HepG2 (cell line): ENCODE measurements around the gene RPS6KA2. TPM values are rescaled to one million over a fixed set of nuclear protein-coding genes. Genes with fewer than 3 reads are reported as not detected.

Experiments used
- ATAC-seq: fragments of 200-7000 bp; cut with Tn5 transposase; 3 replicates; pipeline ENCODE4 v1.9.1; 2020; ENCODE audit warnings: mild to moderate bottlenecking, moderate library complexity
- BruUV-seq: library from RNA; stranded (reverse); fragments of 400-500 nt; replicated peaks from 2 replicates; lab custom pipeline; 2021; lab: Mats Ljungman, UMichigan
- CTCF ChIA-PET: fragments of 300-600 bp; formaldehyde crosslinking; extraction: SDS; loops from one replicate; lab custom pipeline; 2021; ENCODE audit warnings: low total read pairs, inconsistent platforms, low intra/inter-chr PET ratio; lab: Yijun Ruan, JAX
- POLR2A ChIA-PET: fragments of 350-600 bp; sonication (Branson Sonifier 250); formaldehyde crosslinking; loops from one replicate; lab custom pipeline; 2020; ENCODE audit warnings: antibody characterized with exemption, inconsistent platforms; lab: Yijun Ruan, JAX
- DNase-seq: peaks from one replicate; pipeline ENCODE4 v3.0.0-alpha.2; 2015; ENCODE audit warnings: low spot score
- FAIRE-seq: peaks from 3 replicates; lab custom pipeline; 2011; peaks lifted over from hg19 to GRCh38; lab: Jason Lieb, UNC
- H2AFZ ChIP-seq: one replicate; pipeline ENCODE4 v1.6.1; 2011; ENCODE audit warnings: low read length, inconsistent platforms
- H3K27ac ChIP-seq: fragments of 300-600 bp; 3 replicates; pipeline ENCODE4 v1.8.0; 2011; ENCODE audit warnings: mixed run types, mild to moderate bottlenecking, mixed read lengths, low read length, inconsistent platforms; ENCODE audit not compliant: insufficient read depth; ENCODE audit errors: extremely low read length
- H3K27me3 ChIP-seq, 2 experiments: fragments of 200-600 bp in 1 of 2; 2 replicates in 1 of 2; 3 replicates in 1 of 2; pipeline versions ENCODE4 v1.6.0 to v1.8.0; 2011; ENCODE audit warnings: low read length in 2 of 2, mild to moderate bottlenecking in 2 of 2, moderate library complexity in 2 of 2, inconsistent platforms in 1 of 2; ENCODE audit not compliant: insufficient read depth in 2 of 2, control insufficient read depth in 1 of 2
- H3K36me3 ChIP-seq, 2 experiments: fragments of 200-600 bp in 1 of 2; replicated peaks in 1 of 2; 2 replicates in 1 of 2; 3 replicates in 1 of 2; pipeline versions ENCODE4 v1.5.1 to v1.8.0; 2011; ENCODE audit warnings: low read length in 2 of 2, inconsistent platforms in 1 of 2; ENCODE audit not compliant: insufficient read depth in 2 of 2, control insufficient read depth in 1 of 2
- H3K4me1 ChIP-seq: 2 replicates; pipeline ENCODE4 v1.5.1; 2012; ENCODE audit warnings: low read length, inconsistent platforms; ENCODE audit not compliant: insufficient read depth
- H3K4me2 ChIP-seq: 2 replicates; pipeline ENCODE4 v1.6.0; 2011; ENCODE audit warnings: low read depth, low read length, inconsistent platforms
- H3K4me3 ChIP-seq, 3 experiments: fragments of 200-600 bp in 1 of 3; sonication (generic), shearing (Covaris generic) in 1 of 3; replicated peaks in 1 of 3; 2 replicates each; pipeline ENCODE4 v1.5.1; 2011 to 2016; ENCODE audit warnings: low read length in 3 of 3, inconsistent platforms in 2 of 3, low read depth in 2 of 3, mild to moderate bottlenecking in 2 of 3, control low read depth in 1 of 3, mixed read lengths in 1 of 3; ENCODE audit not compliant: insufficient read depth in 1 of 3
- H3K79me2 ChIP-seq: one replicate; pipeline ENCODE4 v1.6.1; 2011; ENCODE audit warnings: low read length, inconsistent platforms; ENCODE audit not compliant: insufficient read depth
- H3K9ac ChIP-seq: 2 replicates; pipeline ENCODE4 v1.6.0; 2011; ENCODE audit warnings: mild to moderate bottlenecking, low read depth, low read length, inconsistent platforms; ENCODE audit not compliant: insufficient read depth
- H3K9me3 ChIP-seq: 2 replicates; pipeline ENCODE4 v1.5.1; 2012; ENCODE audit warnings: mild to moderate bottlenecking, low read length
- H4K20me1 ChIP-seq: 2 replicates; pipeline ENCODE4 v1.6.0; 2011; ENCODE audit warnings: inconsistent platforms, mild to moderate bottlenecking, low read length, moderate library complexity; ENCODE audit not compliant: insufficient read depth
- ATF5 ChIP-seq: sonication (generic); formaldehyde crosslinking; IDR thresholded peaks from 2 replicates; pipeline ENCODE4 v1.4.0; 2020; ENCODE audit warnings: mild to moderate bottlenecking, low read depth, missing genetic modification reagents
- CBX5 ChIP-seq: sonication (generic); formaldehyde crosslinking; IDR thresholded peaks from 2 replicates; pipeline ENCODE4 v1.4.0; 2020; ENCODE audit warnings: missing genetic modification reagents, borderline replicate concordance
- ERF ChIP-seq: IDR thresholded peaks from 2 replicates; pipeline ENCODE4 v1.6.1; 2018; ENCODE audit warnings: missing biosample characterization, missing genetic modification reagents
- HOXA3 ChIP-seq: sonication (generic); formaldehyde crosslinking; IDR thresholded peaks from 2 replicates; pipeline ENCODE4 v1.5.0; 2020; ENCODE audit warnings: missing genetic modification reagents
- JDP2 ChIP-seq: sonication (generic); formaldehyde crosslinking; IDR thresholded peaks from 2 replicates; pipeline ENCODE4 v1.8.1; 2022; ENCODE audit warnings: missing genetic modification reagents, borderline replicate concordance
- TGIF2 ChIP-seq: IDR thresholded peaks from 2 replicates; pipeline ENCODE4 v1.6.1; 2016; ENCODE audit warnings: control low read depth, missing compliant biosample characterization
- UBTF ChIP-seq: sonication (generic); formaldehyde crosslinking; IDR thresholded peaks from 2 replicates; pipeline ENCODE4 v1.4.0; 2020; ENCODE audit warnings: mild to moderate bottlenecking, missing genetic modification reagents
- ZMYM4 ChIP-seq: sonication (generic); formaldehyde crosslinking; IDR thresholded peaks from 2 replicates; pipeline ENCODE4 v1.8.1; 2023; ENCODE audit warnings: mild to moderate bottlenecking, missing genetic modification reagents
- ZNF280B ChIP-seq: sonication (generic); formaldehyde crosslinking; IDR thresholded peaks from 2 replicates; pipeline ENCODE4 v1.5.0; 2020; ENCODE audit warnings: missing genetic modification reagents, mild to moderate bottlenecking, borderline replicate concordance
- ZNF333 ChIP-seq: sonication (generic); formaldehyde crosslinking; IDR thresholded peaks from 2 replicates; pipeline ENCODE4 v1.4.0; 2020; ENCODE audit warnings: mild to moderate bottlenecking, missing genetic modification reagents, borderline replicate concordance
- ZNF672 ChIP-seq: sonication (generic); formaldehyde crosslinking; IDR thresholded peaks from 2 replicates; pipeline ENCODE4 v1.8.1; 2022; ENCODE audit warnings: missing genetic modification reagents
- WGBS: methylation state at CpG from one replicate; pipeline ENCODE4 v1.1.6; 2017; ENCODE audit warnings: low lambda C conversion rate; 5-methylcytosine and 5-hydroxymethylcytosine counted together
- in situ Hi-C: cut with HindIII; loops from 2 replicates; pipeline ENCODE4 v1.10.0; 2017; ENCODE audit warnings: low pct_unique_long_range_greater_than_20kb; ENCODE audit not compliant: extremely low pct_ligation_motif_present
- intact Hi-C: fragments of 100-400 bp; cut with micrococcal nuclease; formaldehyde crosslinking; loops from one replicate; pipeline ENCODE4 v1.10.0; 2022; ENCODE audit not compliant: unreplicated experiment
- polyA plus RNA-seq, 8 experiments: library from polyadenylated mRNA; depleted of rRNA in 3 of 8; stranded (reverse) in 7 of 8; unstranded in 1 of 8; fragments of >200 nt; fragmentation: Illumina TruSeq in 4 of 8; extraction: Trizol in 4 of 8; gene quantifications; 2 replicates each; pipeline versions ENCODE4 v1.2.1 to v1.2.3, GENCODE V29; 2011 to 2016; ENCODE audit warnings: low read depth in 4 of 8, missing spikeins in 1 of 8, mixed read lengths in 1 of 8; ENCODE audit not compliant: insufficient read depth in 1 of 8
- total RNA-seq, 5 experiments: library from RNA; depleted of rRNA; stranded (reverse); fragments of >200 nt; fragmentation: Illumina TruSeq; extraction: Trizol; gene quantifications; 2 replicates each; pipeline ENCODE4 v1.2.3, GENCODE V29; 2016; ENCODE audit warnings: low read depth in 1 of 5
- TF ChIP-seq, protein P1 (sequence below): sonication (generic); formaldehyde crosslinking; IDR thresholded peaks from 2 replicates; pipeline ENCODE4 v1.4.0; 2020; ENCODE audit warnings: missing genetic modification reagents, low read depth, mild to moderate bottlenecking, borderline replicate concordance
- TF ChIP-seq, protein P2 (sequence below): sonication (generic); formaldehyde crosslinking; IDR thresholded peaks from 2 replicates; pipeline ENCODE4 v1.8.1; 2023; ENCODE audit warnings: mild to moderate bottlenecking, missing genetic modification reagents, borderline replicate concordance
- TF ChIP-seq, protein P3 (sequence below): sonication (generic); formaldehyde crosslinking; IDR thresholded peaks from 2 replicates; pipeline ENCODE4 v1.8.1; 2023; ENCODE audit warnings: mild to moderate bottlenecking, inconsistent platforms, moderate library complexity, missing genetic modification reagents, borderline replicate concordance
- TF ChIP-seq, protein P4 (sequence below): sonication (generic); formaldehyde crosslinking; IDR thresholded peaks from 2 replicates; pipeline ENCODE4 v1.8.0; 2022; ENCODE audit warnings: missing genetic modification reagents, mild to moderate bottlenecking, borderline replicate concordance

Gene RPS6KA2
- total and polyA plus RNA-seq, 2 of the 13 experiments (the other 11 are each of a cell fraction or from before 2014, with no cell fraction given) = 0.22 to 0.38 TPM

DNA sequence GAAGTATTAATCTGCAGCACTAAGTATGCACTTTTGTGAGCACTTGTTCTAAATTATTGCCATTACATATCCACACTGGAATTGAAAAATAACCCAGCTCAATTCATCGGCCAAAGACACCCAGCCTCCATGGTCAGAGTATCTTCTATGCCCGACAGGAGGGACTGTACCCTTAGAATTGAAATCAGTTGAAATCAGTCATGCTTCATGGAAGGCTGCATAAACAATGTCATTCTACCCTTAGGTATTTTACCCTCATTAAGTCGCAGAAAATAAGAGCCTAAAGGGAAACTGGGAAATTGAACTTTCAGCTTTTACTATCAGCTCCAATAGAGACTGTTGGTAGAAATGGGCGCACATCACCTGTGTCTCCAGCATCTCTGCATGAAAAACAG lies 37.7 kb downstream of the RPS6KA2 start:
- in situ Hi-C loops (no loop called here), intact Hi-C loops (no loop called here)
- no TSS peak for BruUV-seq
- POLR2A ChIA-PET = no interaction called here
- no peak for ATAC-seq
- H3K27ac ChIP-seq = no peak overlapping the region
- H3K4me3 ChIP-seq = no peak overlapping the region
- peaks cover 7 to 51% of the 10 kb centered on the region in 2 experiments; a peak in 4 of 5 replicates for H3K27me3 ChIP-seq
- H3K36me3 ChIP-seq = no peaks in the 10 kb centered on the region
- FAIRE-seq = no peak
- no peaks in the 10 kb centered on the region for H3K79me2 ChIP-seq
- no peaks in the 10 kb centered on the region for H4K20me1 ChIP-seq
- H3K9me3 ChIP-seq = no peaks in the 10 kb centered on the region
- DNase-seq = no peak
- CTCF ChIA-PET = no interaction called here
- no peaks in the 10 kb centered on the region for H3K4me1 ChIP-seq
- 17% methylated on average over 4 of the region's 4 CpGs for WGBS
- no peak overlapping the region for H2AFZ ChIP-seq
- no peak overlapping the region for H3K9ac ChIP-seq
- no peak overlapping the region for H3K4me2 ChIP-seq
- TF ChIP-seq, protein P1, sequence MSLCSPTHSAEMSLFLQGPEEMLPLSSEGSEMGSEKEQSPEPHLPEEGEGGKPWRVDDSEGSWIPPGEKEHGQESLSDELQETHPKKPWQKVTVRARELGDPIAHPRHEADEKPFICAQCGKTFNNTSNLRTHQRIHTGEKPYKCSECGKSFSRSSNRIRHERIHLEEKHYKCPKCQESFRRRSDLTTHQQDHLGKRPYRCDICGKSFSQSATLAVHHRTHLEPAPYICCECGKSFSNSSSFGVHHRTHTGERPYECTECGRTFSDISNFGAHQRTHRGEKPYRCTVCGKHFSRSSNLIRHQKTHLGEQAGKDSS (CRISPR knock-in tag) = no peak
- TF ChIP-seq ZNF280B (CRISPR knock-in tag) (no peak), ZNF672 (CRISPR knock-in tag) (no peak), CBX5 (CRISPR knock-in tag) (no peak), JDP2 (CRISPR knock-in tag) (no peak), ZMYM4 (CRISPR knock-in tag) (no peak), HOXA3 (CRISPR knock-in tag) (no peak), UBTF (CRISPR knock-in tag) (no peak), TGIF2 (CRISPR knock-in tag) (no peak), ERF (CRISPR knock-in tag) (no peak), ZNF333 (CRISPR knock-in tag) (no peak), ATF5 (CRISPR knock-in tag) (no peak)
- TF ChIP-seq, protein P2, sequence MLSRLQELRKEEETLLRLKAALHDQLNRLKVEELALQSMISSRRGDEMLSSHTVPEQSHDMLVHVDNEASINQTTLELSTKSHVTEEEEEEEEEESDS (CRISPR knock-in tag) = no peak
- TF ChIP-seq, protein P3, sequence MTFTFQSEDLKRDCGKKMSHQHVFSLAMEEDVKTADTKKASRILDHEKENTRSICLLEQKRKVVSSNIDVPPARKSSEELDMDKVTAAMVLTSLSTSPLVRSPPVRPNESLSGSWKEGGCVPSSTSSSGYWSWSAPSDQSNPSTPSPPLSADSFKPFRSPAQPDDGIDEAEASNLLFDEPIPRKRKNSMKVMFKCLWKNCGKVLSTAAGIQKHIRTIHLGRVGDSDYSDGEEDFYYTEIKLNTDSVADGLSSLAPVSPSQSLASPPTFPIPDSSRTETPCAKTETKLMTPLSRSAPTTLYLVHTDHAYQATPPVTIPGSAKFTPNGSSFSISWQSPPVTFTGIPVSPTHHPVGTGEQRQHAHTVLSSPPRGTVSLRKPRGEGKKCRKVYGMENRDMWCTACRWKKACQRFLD = no peak
- TF ChIP-seq, protein P4, sequence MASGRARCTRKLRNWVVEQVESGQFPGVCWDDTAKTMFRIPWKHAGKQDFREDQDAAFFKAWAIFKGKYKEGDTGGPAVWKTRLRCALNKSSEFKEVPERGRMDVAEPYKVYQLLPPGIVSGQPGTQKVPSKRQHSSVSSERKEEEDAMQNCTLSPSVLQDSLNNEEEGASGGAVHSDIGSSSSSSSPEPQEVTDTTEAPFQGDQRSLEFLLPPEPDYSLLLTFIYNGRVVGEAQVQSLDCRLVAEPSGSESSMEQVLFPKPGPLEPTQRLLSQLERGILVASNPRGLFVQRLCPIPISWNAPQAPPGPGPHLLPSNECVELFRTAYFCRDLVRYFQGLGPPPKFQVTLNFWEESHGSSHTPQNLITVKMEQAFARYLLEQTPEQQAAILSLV (CRISPR knock-in tag) = no peak
